DOHH2 (cell line): Measurements from ENCODE around the gene HSPG2.

Source experiments
- H3F3A ChIP-seq: fragments of 200-600 bp; sonication (generic), shearing (Covaris generic); 2 replicates; pipeline ENCODE4 v1.6.0; 2016; ENCODE audit warnings: antibody characterized with exemption, mild to moderate bottlenecking; ENCODE audit not compliant: control insufficient read depth, insufficient read depth
- H3K27ac ChIP-seq: fragments of 200-600 bp; sonication (generic); 2 replicates; pipeline ENCODE4 v1.5.1; 2014; ENCODE audit warnings: low read depth, mild to moderate bottlenecking, low read length, moderate library complexity
- H3K27me3 ChIP-seq: fragments of 200-600 bp; sonication (generic); 2 replicates; pipeline ENCODE4 v1.6.1; 2014; ENCODE audit warnings: mild to moderate bottlenecking, low read length, mixed read lengths; ENCODE audit not compliant: control insufficient read depth
- H3K36me3 ChIP-seq: fragments of 200-600 bp; sonication (generic); 2 replicates; pipeline ENCODE4 v1.6.1; 2014; ENCODE audit warnings: mild to moderate bottlenecking, low read length, moderate library complexity, mixed read lengths; ENCODE audit not compliant: control insufficient read depth
- H3K4me1 ChIP-seq: fragments of 200-600 bp; sonication (generic); 2 replicates; pipeline ENCODE4 v1.6.1; 2014; ENCODE audit warnings: mild to moderate bottlenecking, low read length, mixed read lengths; ENCODE audit not compliant: control insufficient read depth
- H3K4me2 ChIP-seq: fragments of 200-600 bp; sonication (generic); 2 replicates; pipeline ENCODE4 v1.6.0; 2014; ENCODE audit warnings: mild to moderate bottlenecking, low read length, moderate library complexity
- H3K4me3 ChIP-seq: fragments of 200-600 bp; sonication (generic); 2 replicates; pipeline ENCODE4 v1.5.1; 2014; ENCODE audit warnings: mild to moderate bottlenecking, low read length, mixed read lengths
- H3K79me2 ChIP-seq: fragments of 200-600 bp; sonication (generic); 2 replicates; pipeline ENCODE4 v1.6.1; 2014; ENCODE audit warnings: mild to moderate bottlenecking, low read length, mixed read lengths; ENCODE audit not compliant: control insufficient read depth
- H3K9me2 ChIP-seq: fragments of 200-600 bp; sonication (generic); replicated peaks from 2 replicates; pipeline ENCODE4 v1.6.1; 2014; ENCODE audit warnings: mild to moderate bottlenecking, low read length, mixed read lengths; ENCODE audit not compliant: control insufficient read depth
- H3K9me3 ChIP-seq: fragments of 200-600 bp; sonication (generic); 2 replicates; pipeline ENCODE4 v1.6.1; 2014; ENCODE audit warnings: antibody characterized with exemption, low read length, mixed read lengths; ENCODE audit not compliant: control insufficient read depth, insufficient read depth
- H4K20me1 ChIP-seq: fragments of 200-600 bp; sonication (generic); 2 replicates; pipeline ENCODE4 v1.6.0; 2014; ENCODE audit warnings: low read depth, mild to moderate bottlenecking, antibody characterized with exemption, low read length, moderate library complexity; ENCODE audit not compliant: control insufficient read depth, insufficient read depth
- EZH2phosphoT487 ChIP-seq: fragments of 200-600 bp; sonication (generic); IDR thresholded peaks from 2 replicates; pipeline ENCODE4 v1.6.1; 2017; ENCODE audit warnings: borderline replicate concordance, mild to moderate bottlenecking, antibody characterized with exemption, low read length, moderate library complexity, mixed read lengths
- TF ChIP-seq, protein P1 (sequence below): fragments of 200-600 bp; sonication (generic); IDR thresholded peaks from one replicate; pipeline ENCODE4 v1.5.1; 2014; ENCODE audit warnings: antibody characterized with exemption, mild to moderate bottlenecking, low read depth, low read length; ENCODE audit not compliant: poor library complexity, severe bottlenecking

The HSPG2 gene

DNA sequence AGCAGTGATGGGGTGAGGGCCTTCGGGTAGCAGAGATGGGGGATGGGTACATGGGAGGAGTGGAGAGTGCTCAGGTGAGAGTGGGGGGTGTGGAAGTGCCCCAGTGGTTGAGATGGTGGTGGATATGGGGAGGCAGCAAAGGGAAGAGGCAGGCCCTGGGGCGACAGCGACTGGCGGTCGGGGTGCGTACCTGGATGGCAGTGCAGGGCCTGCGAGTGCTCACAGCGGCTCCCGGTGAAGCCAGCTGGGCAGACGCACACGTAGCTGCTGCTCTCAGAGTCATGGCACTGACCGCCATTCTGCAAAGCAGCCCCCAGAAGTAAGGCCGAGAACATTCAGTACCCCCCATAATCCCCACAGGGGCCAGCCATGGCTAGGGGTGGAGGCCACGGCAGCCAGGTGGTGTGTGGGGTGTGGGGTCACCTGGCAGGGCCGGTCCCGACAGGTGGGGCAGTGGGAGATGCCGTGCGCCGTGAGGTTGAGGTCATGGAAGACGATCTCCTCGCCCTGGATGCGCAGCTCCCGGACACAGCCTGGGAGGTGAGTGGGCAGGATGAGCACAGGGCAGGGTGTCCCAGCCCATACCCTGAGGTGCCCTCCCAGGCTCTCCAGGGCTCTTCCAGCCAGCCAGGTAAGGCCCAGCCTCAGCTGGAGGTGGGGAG, 106.2 kb downstream of the HSPG2 start:
- no peak overlapping the region for H3K4me2 ChIP-seq
- H3K4me1 ChIP-seq: no peaks in the 10 kb centered on the region
- H3K27ac ChIP-seq: no peak overlapping the region
- no peaks in the 10 kb centered on the region for H3K36me3 ChIP-seq
- no peak for TF ChIP-seq EZH2phosphoT487
- TF ChIP-seq, protein P1, sequence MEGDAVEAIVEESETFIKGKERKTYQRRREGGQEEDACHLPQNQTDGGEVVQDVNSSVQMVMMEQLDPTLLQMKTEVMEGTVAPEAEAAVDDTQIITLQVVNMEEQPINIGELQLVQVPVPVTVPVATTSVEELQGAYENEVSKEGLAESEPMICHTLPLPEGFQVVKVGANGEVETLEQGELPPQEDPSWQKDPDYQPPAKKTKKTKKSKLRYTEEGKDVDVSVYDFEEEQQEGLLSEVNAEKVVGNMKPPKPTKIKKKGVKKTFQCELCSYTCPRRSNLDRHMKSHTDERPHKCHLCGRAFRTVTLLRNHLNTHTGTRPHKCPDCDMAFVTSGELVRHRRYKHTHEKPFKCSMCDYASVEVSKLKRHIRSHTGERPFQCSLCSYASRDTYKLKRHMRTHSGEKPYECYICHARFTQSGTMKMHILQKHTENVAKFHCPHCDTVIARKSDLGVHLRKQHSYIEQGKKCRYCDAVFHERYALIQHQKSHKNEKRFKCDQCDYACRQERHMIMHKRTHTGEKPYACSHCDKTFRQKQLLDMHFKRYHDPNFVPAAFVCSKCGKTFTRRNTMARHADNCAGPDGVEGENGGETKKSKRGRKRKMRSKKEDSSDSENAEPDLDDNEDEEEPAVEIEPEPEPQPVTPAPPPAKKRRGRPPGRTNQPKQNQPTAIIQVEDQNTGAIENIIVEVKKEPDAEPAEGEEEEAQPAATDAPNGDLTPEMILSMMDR: no peak
- no peaks in the 10 kb centered on the region for H3K27me3 ChIP-seq
- H3F3A ChIP-seq: no peaks in the 10 kb centered on the region
- H3K9me3 ChIP-seq: no peaks in the 10 kb centered on the region
- H4K20me1 ChIP-seq: no peaks in the 10 kb centered on the region
- H3K9me2 ChIP-seq: no peaks in the 10 kb centered on the region
- H3K79me2 ChIP-seq: no peaks in the 10 kb centered on the region
- no peak overlapping the region for H3K4me3 ChIP-seq

DNA sequence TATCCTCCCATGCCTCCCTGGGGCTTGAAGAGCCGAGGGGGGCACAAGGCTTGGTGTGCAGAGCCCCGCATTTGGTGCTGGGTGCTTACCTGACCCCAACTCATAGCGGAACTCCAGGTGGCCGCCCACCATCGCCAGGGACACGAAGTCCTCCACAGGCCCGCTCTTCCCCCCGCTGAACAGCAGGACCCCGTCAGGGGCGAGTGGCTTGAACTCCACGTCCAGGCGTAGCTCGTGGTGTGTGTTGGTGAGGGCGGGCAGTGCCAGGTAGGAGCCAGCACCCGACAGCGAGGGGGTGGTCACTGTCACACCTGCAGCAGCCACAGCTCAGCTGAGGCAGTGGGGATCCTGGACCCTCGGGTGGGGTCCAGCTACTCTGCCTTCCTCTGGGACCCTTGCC, 107.8 kb downstream of the HSPG2 start:
- no peaks in the 10 kb centered on the region for H3K9me2 ChIP-seq
- H3K36me3 ChIP-seq: no peaks in the 10 kb centered on the region
- no peaks in the 10 kb centered on the region for H3K79me2 ChIP-seq
- no peak overlapping the region for H3K27ac ChIP-seq
- no peak overlapping the region for H3K4me2 ChIP-seq
- TF ChIP-seq, protein P1: no peak
- no peak for TF ChIP-seq EZH2phosphoT487
- H3F3A ChIP-seq: no peaks in the 10 kb centered on the region
- no peaks in the 10 kb centered on the region for H3K4me1 ChIP-seq
- no peaks in the 10 kb centered on the region for H4K20me1 ChIP-seq
- no peaks in the 10 kb centered on the region for H3K27me3 ChIP-seq
- H3K9me3 ChIP-seq: no peaks in the 10 kb centered on the region
- H3K4me3 ChIP-seq: no peak overlapping the region

DNA sequence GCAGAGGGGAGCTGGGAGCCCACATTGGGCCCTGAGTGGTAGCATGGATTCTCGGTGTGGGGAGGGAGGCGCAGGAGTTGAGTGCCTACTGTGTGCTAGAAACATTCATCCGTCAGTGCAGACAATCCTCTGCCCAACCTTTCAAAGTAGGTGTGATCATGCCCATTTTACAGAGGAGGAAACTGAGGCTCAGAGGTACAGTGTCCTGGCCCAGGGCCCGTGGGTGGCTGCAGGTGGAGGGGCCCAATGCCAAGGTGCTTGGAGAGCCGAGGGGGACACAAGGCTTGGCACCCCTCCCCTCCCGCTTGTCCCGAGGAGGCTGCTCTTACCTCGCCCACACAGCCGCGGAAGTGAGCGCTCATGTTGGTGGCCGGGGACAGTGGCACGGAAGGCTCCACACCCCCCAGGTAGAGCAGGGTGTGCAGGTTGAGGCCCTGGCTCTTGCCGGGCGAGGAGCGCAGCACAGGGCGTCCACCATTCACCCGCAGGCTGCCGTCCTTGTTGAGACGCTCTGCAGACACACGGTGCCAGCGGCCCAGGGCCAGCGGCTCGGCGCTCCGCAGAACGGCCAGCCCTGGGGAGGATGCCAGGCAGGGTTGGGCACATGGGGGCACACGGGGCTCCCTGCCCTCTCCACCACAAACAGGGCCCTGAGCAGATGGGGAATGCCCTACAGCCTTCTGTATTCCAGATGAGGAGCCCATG, 108.5 kb downstream of the HSPG2 start:
- H3K27me3 ChIP-seq: no peaks in the 10 kb centered on the region
- no peaks in the 10 kb centered on the region for H3K4me1 ChIP-seq
- no peak overlapping the region for H3K4me3 ChIP-seq
- H3K9me2 ChIP-seq: no peaks in the 10 kb centered on the region
- H3K9me3 ChIP-seq: no peaks in the 10 kb centered on the region
- no peaks in the 10 kb centered on the region for H3K79me2 ChIP-seq
- no peak overlapping the region for H3K4me2 ChIP-seq
- no peaks in the 10 kb centered on the region for H3F3A ChIP-seq
- TF ChIP-seq EZH2phosphoT487: no peak
- TF ChIP-seq, protein P1: no peak
- H4K20me1 ChIP-seq: no peaks in the 10 kb centered on the region
- no peak overlapping the region for H3K27ac ChIP-seq
- H3K36me3 ChIP-seq: no peaks in the 10 kb centered on the region
